GM10266 (cell line): ENCODE data around the gene EHD2.
A peak's percentile ranks its signal among the peaks of the same experiment; 100 is the strongest.

Experiments used
- DNase-seq: peaks from one replicate; pipeline ENCODE4 v3.0.0; 2012; ENCODE audit errors: extremely low spot score
- TF ChIP-seq, protein P1 (sequence below): IDR thresholded peaks from 2 replicates; pipeline ENCODE4 v1.5.1; 2012; ENCODE audit warnings: mild to moderate bottlenecking, low read depth; ENCODE audit not compliant: control insufficient read depth, insufficient read depth; ENCODE audit errors: missing control alignments

Gene EHD2

GRCh38 chr19:47693489-47693888 is 19.7 kb upstream of the EHD2 start:
- no peak for DNase-seq

DNA sequence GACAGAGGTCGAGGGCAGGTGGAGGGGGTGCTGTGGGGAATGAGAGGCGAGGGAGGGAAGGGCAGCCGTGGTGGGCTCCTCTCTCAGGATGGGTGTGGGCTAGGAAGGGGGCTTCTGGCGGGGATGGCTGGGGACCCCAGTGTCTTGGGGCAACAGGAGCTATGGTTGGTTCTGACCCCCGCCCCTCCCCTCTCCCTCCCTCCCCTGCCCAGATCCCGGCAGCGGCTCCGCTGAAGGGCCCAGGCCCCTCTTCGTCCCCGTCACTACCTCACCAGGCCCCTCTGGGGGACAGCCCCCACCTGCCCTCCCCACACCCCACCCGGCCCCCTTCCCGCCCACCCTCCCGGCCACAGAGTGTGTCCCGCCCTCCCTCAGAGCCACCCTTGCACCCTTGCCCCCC is 19.3 kb upstream of the EHD2 start:
- no peak for DNase-seq
- TF ChIP-seq, protein P1, sequence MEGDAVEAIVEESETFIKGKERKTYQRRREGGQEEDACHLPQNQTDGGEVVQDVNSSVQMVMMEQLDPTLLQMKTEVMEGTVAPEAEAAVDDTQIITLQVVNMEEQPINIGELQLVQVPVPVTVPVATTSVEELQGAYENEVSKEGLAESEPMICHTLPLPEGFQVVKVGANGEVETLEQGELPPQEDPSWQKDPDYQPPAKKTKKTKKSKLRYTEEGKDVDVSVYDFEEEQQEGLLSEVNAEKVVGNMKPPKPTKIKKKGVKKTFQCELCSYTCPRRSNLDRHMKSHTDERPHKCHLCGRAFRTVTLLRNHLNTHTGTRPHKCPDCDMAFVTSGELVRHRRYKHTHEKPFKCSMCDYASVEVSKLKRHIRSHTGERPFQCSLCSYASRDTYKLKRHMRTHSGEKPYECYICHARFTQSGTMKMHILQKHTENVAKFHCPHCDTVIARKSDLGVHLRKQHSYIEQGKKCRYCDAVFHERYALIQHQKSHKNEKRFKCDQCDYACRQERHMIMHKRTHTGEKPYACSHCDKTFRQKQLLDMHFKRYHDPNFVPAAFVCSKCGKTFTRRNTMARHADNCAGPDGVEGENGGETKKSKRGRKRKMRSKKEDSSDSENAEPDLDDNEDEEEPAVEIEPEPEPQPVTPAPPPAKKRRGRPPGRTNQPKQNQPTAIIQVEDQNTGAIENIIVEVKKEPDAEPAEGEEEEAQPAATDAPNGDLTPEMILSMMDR: no peak

More at GRCh38 chr19:47693489-47693888, 19.7 kb upstream of the EHD2 start:
- TF ChIP-seq, protein P1: no peak

DNA sequence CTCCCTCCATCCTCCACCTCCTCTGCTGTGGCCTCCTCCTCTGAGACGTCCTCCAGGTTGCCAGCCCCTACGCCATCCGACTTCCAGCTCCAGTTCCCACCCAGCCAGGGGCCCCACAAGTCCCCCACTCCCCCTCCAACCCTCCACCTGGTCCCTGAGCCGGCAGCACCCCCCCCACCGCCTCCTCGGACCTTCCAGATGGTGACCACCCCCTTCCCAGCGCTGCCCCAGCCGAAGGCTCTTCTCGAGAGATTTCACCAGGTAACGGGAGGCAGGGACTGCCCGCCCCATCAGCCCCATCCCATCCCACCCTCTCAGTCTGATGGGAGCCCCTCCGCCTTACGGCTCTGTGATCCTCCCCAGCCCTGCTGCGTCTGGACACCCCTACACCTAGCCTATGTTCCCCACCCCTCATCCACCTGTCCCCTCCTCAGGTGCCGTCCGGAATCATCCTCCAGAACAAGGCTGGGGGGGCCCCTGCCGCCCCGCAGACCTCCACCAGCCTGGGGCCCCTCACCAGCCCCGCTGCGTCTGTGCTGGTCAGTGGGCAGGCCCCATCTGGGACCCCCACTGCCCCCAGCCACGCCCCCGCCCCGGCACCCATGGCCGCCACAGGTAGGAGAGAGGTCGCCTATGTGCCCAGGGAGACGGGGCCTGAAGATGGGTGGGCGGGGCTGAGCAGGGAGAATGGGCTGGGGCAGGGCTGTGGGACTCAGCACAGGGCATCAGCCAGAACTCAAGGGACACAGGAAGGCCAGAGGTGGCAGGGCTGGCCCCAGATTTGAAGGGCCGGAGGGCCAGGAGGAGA is 18.6 kb upstream of the EHD2 start:
- DNase-seq: no peak
- TF ChIP-seq, protein P1: no peak

DNA sequence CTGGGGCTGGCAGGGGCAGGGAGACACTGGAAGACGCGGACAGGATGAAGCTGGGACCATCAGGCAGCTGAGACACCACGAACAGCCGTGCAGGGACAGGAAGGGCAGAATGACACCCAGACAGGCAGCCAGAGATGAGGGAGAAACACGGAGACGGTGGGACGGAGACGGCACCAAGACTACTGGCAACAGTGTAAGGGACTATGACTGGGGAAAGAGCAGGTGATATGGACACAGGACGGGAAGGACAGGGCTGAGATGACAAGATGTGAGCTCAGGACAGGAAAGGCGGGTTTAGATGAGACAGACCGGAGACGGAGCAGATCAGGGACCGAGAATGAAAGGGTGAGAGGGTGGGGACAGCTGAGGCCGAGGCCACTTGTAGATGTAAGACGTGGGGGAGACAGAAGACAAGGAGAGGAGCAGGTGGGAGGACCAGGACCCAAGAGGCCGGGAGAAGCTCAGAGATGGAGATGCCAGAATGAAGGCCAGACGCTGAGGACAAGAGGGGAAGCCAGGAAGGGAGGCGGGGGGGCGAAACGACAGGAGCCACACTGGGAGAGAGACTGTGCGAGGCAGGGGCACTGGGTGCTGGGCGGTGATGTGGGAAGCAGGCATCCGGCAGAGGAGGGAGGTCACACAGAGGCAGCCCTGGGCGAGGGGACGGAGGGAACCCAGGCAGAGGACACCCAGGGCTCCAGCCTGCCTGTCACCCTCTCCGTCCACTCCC is 17.5 kb upstream of the EHD2 start:
- no peak for DNase-seq
- TF ChIP-seq, protein P1: no peak

DNA sequence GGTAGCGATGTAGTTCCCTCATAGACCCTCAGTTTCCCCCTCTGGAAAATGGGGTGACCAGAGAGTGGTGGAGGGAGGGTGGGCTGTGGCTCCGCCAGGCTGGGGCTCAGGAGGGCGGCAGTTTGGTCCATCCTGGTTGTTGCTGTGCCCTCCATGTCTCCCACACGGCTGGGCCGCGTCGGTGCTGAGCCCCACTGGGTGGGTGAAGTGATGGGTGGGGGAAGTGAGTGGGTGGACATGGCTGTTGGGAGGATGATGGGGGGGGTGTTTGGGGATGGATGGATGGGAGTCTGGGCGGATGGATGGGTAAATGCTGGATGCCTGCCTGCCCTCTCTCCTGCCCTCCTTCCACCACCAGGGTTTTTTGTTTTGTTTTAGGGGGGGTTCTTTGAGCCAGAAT is 16.6 kb upstream of the EHD2 start:
- no peak for DNase-seq
- TF ChIP-seq, protein P1: no peak

DNA sequence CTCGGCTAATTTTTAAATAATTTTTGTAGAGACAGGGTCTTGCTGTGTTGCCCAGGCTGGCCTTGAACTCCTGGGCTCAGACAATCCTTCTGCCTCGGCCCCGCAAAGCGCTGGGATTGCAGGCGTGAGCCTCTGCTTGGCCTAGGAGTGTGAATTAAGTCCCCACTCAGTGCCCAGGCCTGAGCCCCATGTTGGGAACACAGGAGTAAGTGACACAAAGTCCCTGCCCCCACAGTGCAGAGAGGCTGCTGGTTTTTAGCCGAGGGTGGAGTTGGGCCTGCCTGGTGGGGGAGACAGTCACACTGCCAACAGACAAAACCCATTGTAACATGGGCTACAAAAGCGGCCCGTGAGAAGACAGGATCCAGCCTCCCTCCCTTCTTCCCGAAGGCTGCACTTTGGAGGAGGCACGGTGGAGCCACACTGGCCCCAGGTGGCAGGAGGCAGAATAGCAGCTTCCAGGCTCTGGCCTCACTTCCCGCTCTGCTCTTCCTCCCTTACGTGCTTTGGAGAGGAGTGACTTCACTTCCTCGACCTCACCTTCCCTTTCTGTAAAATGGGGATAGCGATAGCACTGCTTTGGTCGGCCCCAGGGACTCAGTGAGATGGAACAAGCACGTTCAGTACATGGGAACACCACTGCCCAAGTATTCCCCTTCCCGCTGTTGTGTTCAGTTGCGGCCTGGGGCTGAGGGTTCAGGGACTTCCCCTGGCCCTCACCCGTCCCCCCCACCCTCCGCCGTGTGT is 15.2 kb upstream of the EHD2 start:
- TF ChIP-seq, protein P1: peak; percentile 98
- DNase-seq: peak; percentile 91
